Muscle of back (tissue), 11 donors: ENCODE measurements around the gene TGM2. TPM values are rescaled to one million over a fixed set of nuclear protein-coding genes. Genes with fewer than 3 reads are reported as not detected.
"Not testable (repeated sequence)": the region's sequence is repeated elsewhere in the genome, so short reads cannot be mapped to it uniquely, and the experiment has no call there.

ENCODE experiments used
- DNase-seq, 3 donors: peaks; one replicate each; pipeline versions ENCODE4 v3.0.0 to v3.0.0-alpha.2; 2013
- polyA plus RNA-seq, 10 donors: library from polyadenylated mRNA; unstranded; fragments of 120-200 nt; gene quantifications; one replicate each; pipeline ENCODE4 v1.2.1, GENCODE V29; 2013; ENCODE audit not compliant: insufficient read length in 10 of 10

TGM2 gene
- polyA plus RNA-seq, 10 donors = 7.6 to 21.4 (median 14.5) TPM

DNA sequence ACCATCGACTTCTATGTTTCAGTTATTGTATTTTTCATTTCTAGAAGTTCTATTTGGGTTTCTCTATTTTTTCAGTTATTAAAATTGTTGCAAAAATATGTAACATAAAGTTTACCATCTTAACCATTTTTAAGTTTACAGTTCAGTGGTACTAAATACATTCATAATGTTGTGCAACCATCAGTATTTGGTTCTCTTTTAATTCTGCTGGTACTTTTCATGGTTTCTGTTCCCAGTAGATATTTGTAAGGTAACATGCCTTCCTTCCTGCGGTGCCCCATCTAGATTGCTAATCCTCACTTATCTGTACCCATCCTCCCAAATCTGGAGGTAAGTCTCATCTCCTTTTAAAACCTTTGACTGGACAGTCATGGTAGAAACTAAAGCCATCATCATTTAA is 47.9 kb downstream of the TGM2 start:
- no peak for DNase-seq

DNA sequence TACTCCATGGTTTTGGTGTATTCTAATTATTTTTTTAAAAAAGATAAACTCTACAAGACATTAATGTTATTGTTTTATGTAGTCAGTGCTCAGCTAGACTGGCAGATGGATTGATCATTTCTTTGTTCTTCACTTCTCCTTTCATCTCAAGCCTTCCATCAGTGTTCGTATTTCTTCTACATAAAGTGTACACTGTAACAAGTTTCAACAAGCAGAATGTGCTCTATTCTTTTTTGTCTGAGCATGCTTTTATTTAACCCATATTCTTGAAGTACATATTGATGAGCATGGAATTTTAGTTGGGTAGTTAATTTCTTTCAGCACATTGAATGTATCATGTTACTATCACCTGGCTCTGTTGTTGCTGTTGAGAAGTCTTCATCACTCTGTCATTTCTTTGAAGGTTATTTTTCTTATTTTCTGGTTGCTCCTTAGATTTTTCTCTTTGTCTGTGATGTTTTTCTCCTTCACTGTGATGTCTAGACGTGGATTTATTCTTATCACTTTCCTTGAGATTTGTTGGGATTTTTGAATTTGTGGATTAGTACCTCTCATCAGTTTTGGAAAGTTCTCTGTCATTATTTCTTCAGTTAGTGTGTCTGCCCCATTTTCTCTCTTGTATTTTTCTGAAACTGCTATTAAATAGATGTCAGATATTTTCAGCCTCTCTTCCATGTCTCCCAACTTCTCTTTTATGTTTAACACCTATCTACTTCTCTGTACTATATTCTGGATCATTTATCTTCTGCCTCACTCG is 48.5 kb downstream of the TGM2 start:
- no peak for DNase-seq

- DNase-seq = no peak
Observed at GRCh38 chr20:38115896-38116295, 49.2 kb downstream of the TGM2 start.

GRCh38 chr20:38115205-38115604 is 49.9 kb downstream of the TGM2 start:
- no peak for DNase-seq

GRCh38 chr20:38114353-38114791 is 50.7 kb downstream of the TGM2 start:
- no peak for DNase-seq

- DNase-seq = peak in 1 of 3 donors; percentile 21
Observed at GRCh38 chr20:38113401-38114325, 51.4 kb downstream of the TGM2 start.

GRCh38 chr20:38112930-38113294 is 52.2 kb downstream of the TGM2 start:
- DNase-seq = no peak

DNA sequence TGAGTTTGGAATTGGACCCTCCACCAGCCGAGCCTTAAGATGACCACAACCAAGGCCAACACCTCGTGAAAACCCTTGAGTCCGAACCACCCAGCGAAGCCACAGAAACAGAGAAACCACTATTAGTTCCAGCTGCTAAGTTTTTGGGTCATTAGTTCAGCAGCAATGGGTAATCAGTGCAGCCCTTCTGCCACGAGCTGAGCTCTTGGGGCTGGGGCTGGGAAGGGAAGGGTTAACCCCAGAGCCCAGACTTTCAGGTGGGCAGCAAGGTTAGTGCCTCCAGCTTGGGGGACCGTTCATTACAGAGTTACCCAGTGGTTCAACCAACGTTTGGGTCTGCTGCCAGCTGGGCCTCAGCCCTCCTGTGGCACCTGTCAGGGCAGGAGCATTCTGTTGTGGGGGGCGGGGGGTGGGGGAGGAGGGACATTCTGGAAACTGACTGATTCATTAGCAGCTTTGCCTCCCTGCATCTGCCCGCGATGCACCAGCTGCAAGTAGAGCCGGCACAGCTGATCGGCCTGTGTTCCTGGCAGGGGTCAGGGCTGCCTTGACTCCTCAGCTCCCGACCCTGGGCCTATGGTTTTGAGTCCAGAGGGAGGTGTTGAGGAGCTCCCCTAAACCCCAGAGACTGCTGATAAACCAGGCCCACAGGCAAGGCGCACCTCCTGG is 52.7 kb downstream of the TGM2 start:
- peak; percentile 40 to 46 (median 44) for DNase-seq

GRCh38 chr20:38111366-38112232 is 53.5 kb downstream of the TGM2 start:
- DNase-seq = no peak

DNA sequence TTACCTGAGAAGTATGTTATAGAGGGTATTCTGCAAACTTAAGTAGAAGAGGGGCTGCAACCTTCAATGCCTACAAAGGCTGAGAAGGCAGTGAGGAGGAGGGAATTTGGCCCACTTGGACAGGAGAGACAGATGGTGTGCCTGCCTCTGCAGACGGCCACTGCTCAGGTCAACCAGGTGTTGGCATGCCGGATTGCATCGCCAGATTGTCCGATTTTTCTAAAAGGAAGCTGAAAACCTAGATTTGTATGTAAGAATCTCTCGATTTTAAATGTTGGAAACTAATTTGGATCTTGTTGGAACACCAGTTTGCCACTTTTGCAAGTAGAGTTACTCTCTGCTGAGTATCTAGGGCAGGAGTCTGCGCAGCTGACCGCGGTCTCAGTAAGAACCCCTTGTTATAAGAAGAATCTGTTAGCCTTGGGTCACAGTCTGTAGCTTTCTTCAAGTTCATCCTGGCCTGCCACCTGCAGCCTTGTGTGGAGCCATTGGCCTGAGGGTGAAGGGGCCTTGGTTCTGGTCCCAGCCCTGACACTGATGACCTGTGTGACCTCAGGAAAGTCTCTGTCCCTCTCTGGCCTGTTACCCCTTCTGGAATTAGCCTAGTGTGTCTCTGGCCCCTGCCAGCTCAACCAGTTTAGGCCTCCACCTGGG is 54.4 kb downstream of the TGM2 start:
- DNase-seq = peak in 1 of 3 donors; percentile 29

GRCh38 chr20:38109591-38110524 is 55.2 kb downstream of the TGM2 start:
- peak; percentile 84 to 98 (median 91) for DNase-seq

GRCh38 chr20:38108986-38109541 is 56.0 kb downstream of the TGM2 start:
- peak; percentile 89 to 95 (median 89) for DNase-seq

DNA sequence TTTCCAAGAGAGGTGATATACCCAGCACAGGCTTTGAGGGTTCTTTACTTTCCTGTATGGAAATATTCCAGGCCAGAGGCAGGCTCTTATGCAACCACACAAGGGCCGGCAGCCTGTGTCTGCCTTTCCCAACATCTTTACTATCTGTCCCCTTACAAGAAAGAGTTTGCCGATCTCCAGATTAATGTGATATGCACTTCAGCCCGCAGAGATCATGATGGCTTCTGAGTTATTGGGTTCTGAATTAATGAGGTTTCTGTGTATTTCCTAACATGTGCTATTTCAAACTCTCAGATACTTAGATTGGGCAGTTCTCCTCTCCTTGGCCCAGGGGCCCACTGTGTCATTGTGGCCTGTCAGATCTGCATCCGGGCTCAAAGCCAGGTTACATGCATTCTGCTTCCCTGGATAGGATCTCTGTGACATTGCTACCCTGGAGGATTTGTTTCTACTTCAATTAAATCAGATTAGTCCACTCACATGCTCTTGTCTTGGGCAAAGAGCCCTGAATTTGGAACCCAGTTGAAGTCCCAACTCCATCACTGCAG is 56.6 kb downstream of the TGM2 start:
- peak in 2 of 3 donors; percentile 64 to 93 for DNase-seq

GRCh38 chr20:38107916-38108315 is 57.2 kb downstream of the TGM2 start:
- not testable (repeated sequence) for DNase-seq

DNA sequence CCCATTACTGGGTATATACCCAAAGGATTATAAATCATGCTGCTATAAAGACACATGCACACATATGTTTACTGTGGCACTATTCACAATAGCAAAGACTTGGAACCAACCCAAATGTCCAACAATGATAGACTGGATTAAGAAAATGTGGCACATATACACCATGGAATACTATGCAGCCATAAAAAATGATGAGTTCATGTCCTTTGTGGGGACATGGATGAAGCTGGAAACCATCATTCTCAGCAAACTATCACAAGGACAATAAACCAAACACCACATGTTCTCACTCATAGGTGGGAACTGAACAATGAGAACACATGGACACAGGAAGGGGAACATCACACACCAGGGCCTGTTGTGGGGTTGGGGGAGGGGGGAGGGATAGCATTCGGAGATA is 57.7 kb downstream of the TGM2 start:
- not testable (repeated sequence) for DNase-seq

- no peak for DNase-seq
Observed at GRCh38 chr20:38106461-38106860, 58.6 kb downstream of the TGM2 start.

- DNase-seq = no peak
Observed at GRCh38 chr20:38104285-38104684, 60.8 kb downstream of the TGM2 start.

GRCh38 chr20:38102206-38102605 is 62.9 kb downstream of the TGM2 start:
- not testable (repeated sequence) for DNase-seq

DNA sequence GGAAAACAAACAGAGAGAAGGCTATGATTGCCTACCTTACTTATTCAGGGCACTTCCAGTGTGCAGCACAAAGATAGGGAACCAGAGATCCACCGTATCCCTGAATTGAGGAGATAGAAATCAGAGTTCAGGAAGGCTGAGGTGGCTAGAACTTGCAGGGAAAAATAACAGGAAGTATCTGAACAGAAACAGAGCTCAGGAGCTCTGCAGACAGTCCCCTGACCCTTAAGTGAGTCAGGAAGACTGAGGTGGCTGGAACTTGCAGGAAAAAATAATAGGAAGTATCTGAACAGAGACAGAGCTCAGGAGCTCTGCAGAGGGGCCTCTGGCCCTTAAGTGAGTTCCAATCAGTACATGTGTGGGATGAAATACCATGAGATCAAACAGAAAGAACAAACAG is 66.1 kb downstream of the TGM2 start:
- DNase-seq = no peak
